ENCODE measurements around the gene WDFY3.

DNA sequence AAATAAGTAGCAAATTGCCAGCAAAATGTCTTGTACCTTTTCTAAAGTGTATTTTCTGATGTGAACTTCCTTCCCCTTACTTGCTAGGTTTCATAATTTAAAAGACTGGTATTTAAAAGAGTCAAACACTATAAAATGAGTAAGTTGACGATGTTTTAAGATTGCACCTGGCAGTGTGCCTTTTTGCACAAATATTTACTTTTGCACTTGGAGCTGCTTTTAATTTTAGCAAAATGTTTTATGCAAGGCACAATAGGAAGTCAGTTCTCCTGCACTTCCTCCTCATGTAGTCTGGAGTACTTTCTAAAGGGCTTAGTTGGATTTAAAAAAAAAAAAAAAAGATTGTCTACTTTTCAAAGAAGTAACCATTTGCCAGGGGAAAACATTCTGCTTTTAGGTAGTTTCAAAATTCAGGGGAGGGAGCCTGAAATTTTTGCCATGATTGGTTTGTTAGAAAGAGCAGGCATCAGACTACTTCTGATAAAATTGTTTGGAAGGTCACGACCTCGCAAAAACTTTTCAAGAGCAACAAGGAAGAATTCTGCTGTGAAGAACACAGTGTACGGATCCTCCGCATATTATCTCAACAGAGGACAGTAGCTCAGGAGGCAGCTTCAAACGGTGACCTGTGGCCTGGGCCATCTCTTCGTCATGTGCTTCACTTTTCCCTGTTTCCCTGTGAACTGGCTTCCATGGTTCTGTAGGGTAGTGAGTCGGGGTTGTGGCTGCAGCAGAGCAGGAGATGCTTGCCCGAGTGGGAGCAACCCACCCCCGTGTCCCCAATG, 317.4 kb downstream of the WDFY3 start:
- no peak for TF ChIP-seq CTCF (IDR thresholded peaks at IDR 0.05)
- TF ChIP-seq POLR2A (IDR thresholded peaks at IDR 0.05): no peak

Data from testis (tissue), 2 donors.